ENCODE data around the gene CACNG5.

The CACNG5 gene

DNA sequence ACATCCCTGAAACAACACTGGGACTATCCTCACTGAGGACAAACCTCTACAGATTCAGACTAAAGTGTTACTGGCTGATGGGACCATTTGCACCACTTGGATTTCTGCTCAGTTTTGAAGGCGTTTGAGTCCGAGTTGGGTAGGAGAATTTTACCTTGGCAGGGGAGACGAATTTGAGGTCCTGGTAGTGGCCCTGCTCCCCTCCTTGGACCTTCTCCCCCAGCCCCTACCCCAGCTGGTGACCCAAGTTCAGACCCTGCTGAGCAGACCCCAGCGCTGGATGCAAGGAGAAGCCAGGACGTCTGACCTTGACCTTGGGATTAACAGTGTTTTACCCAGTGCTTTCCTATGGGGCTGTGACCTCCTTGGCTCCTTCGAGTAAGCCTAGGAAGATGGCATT, 13.6 kb downstream of the CACNG5 start:
- Histone ChIP-seq H3K9me3 (ENCODE audit: control extremely low read depth in 1 of 5, control insufficient read depth in 4 of 5, insufficient read depth in 2 of 5, low read depth in 1 of 5, low read length in 4 of 5) (peaks cover 0 to 27% (median 10%) of the 10 kb centered on the region in 5 experiments), H3K27ac (ENCODE audit: insufficient read depth in 1 of 2, low read depth in 1 of 2, low read length in 2 of 2, poor library complexity in 1 of 2, severe bottlenecking in 2 of 2) (no peak overlapping the region), H3K4me3 (ENCODE audit: control insufficient read depth in 1 of 7, extremely low read depth in 1 of 7, insufficient read depth in 4 of 7, low read depth in 2 of 7, low read length in 6 of 7) (no peak overlapping the region), H3K27me3 (replicated peaks in 2 of 5; ENCODE audit: control insufficient read depth in 4 of 5, insufficient read depth in 5 of 5, low read length in 4 of 5) (peaks cover 0 to 61% (median 13%) of the 10 kb centered on the region in 5 experiments), H3K36me3 (ENCODE audit: control insufficient read depth in 4 of 4, insufficient read depth in 4 of 4, low read length in 3 of 4) (no peaks in the 10 kb centered on the region), H3K4me1 (ENCODE audit: control extremely low read depth in 1 of 4, control insufficient read depth in 4 of 4, insufficient read depth in 4 of 4, low read length in 3 of 4) (no peaks in the 10 kb centered on the region)
- 92% methylated on average over 2 of the region's 6 CpGs for WGBS (ENCODE audit: insufficient coverage)
- no peak for DNase-seq
- CTCF ChIA-PET, result no interaction called here
- POLR2A ChIA-PET, result no interaction called here

DNA sequence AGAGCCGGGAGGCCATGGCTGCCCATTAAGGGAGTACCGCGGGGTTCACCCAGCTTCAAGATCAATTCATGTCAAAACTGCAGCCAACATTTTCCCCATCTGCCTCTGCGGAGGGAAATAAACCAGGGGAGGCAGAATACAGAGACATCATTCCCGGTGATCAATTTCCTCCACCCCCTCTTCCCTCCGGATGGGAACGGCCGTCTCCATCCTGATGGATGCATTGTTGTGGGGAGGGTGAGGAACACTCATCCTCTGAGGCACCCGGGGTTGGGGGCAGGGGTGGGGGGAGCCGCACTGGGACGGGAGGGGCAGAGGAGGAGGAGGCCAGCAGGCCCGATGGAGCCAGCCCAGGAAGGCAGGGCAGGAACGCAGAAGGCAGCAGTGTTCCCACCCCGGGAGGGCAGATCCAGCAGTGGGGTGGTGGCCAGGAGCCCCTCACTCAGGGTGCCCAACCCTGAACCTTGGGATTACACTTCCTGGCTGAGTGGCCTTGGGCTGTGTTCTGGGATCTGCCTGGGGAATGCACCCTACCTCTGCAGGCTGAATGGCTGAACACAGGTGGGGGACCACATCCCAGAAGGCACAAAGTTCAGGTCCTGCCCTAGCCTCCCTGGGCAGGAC, 14.2 kb downstream of the CACNG5 start:
- 90% methylated on average over 5 of the region's 14 CpGs for WGBS (ENCODE audit: insufficient coverage)
- Histone ChIP-seq H3K27me3 (replicated peaks in 2 of 5; ENCODE audit: control insufficient read depth in 4 of 5, insufficient read depth in 5 of 5, low read length in 4 of 5) (peaks cover 0 to 54% (median 12%) of the 10 kb centered on the region in 5 experiments), H3K4me3 (ENCODE audit: control insufficient read depth in 1 of 7, extremely low read depth in 1 of 7, insufficient read depth in 4 of 7, low read depth in 2 of 7, low read length in 6 of 7) (no peak overlapping the region), H3K36me3 (ENCODE audit: control insufficient read depth in 4 of 4, insufficient read depth in 4 of 4, low read length in 3 of 4) (no peaks in the 10 kb centered on the region), H3K27ac (ENCODE audit: insufficient read depth in 1 of 2, low read depth in 1 of 2, low read length in 2 of 2, poor library complexity in 1 of 2, severe bottlenecking in 2 of 2) (no peak overlapping the region), H3K4me1 (ENCODE audit: control extremely low read depth in 1 of 4, control insufficient read depth in 4 of 4, insufficient read depth in 4 of 4, low read length in 3 of 4) (no peaks in the 10 kb centered on the region), H3K9me3 (ENCODE audit: control extremely low read depth in 1 of 5, control insufficient read depth in 4 of 5, insufficient read depth in 2 of 5, low read depth in 1 of 5, low read length in 4 of 5) (peaks cover 0 to 27% (median 10%) of the 10 kb centered on the region in 5 experiments)
- POLR2A ChIA-PET, result no interaction called here
- CTCF ChIA-PET, result no interaction called here
- no peak for DNase-seq

DNA sequence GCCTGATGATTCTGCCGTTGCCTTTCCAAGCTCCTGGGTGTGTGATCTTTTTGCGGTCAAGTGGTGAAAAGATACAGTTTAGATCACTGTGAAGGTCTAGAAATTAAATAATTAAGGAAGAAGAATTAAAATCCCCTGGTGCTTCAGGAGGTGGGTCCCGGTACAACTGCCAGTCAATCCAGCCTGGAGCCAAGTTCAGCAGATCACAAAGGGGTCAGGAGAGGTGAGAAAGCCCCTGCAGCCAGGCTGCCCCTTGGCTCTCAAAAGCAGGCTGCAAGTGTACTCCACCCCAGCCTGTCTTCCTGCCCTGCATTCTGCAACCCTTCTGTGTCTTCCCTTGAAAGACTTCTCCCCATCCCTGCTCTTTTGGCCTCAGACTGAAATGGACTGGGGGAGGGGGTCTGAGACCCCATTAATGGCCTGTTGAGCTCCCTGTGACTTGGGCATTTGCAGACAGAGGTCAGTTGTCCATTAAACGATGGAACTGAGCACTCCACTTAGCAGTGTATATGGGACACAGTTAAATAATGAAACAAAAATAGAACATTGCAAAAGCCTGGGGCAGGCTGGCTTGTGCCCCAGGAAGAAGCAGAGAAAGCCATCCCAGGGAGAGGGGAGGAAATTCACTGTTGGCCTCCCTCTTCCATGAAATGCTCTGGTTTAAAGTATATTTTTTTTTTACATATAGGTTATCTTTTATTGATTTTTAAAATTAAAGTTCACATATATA, 15.1 kb downstream of the CACNG5 start:
- ChIA-PET CTCF (no interaction called here), POLR2A (no interaction called here)
- Histone ChIP-seq H3K27me3 (replicated peaks in 2 of 5; ENCODE audit: control insufficient read depth in 4 of 5, insufficient read depth in 5 of 5, low read length in 4 of 5) (peaks cover 0 to 50% (median 12%) of the 10 kb centered on the region in 5 experiments), H3K4me1 (ENCODE audit: control extremely low read depth in 1 of 4, control insufficient read depth in 4 of 4, insufficient read depth in 4 of 4, low read length in 3 of 4) (no peaks in the 10 kb centered on the region), H3K27ac (ENCODE audit: insufficient read depth in 1 of 2, low read depth in 1 of 2, low read length in 2 of 2, poor library complexity in 1 of 2, severe bottlenecking in 2 of 2) (no peak overlapping the region), H3K9me3 (ENCODE audit: control extremely low read depth in 1 of 5, control insufficient read depth in 4 of 5, insufficient read depth in 2 of 5, low read depth in 1 of 5, low read length in 4 of 5) (peaks cover 0 to 32% (median 15%) of the 10 kb centered on the region in 5 experiments), H3K36me3 (ENCODE audit: control insufficient read depth in 4 of 4, insufficient read depth in 4 of 4, low read length in 3 of 4) (no peaks in the 10 kb centered on the region), H3K4me3 (ENCODE audit: control insufficient read depth in 1 of 7, extremely low read depth in 1 of 7, insufficient read depth in 4 of 7, low read depth in 2 of 7, low read length in 6 of 7) (no peak overlapping the region)
- WGBS (ENCODE audit: insufficient coverage), result 55% methylated on average over 1 of the region's 4 CpGs
- DNase-seq, result no peak

DNA sequence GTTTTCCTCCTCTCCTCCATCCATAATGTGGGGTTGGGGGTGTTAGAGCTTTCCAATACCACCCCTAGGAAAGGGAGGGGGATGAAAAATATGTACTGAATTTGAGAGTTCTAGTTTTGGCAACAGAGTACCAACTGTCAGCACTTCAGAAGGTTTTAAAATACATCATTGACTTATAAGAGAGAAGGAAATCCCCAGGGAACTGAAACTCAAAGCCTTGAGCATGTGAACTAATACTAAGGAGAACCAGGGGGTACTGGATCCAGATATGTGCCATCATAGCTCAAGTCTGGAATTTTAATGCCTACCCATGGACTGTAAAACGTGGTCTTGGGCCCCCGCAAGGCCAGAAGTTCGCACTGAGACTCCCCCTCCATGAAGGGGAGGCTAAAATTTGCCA, 15.8 kb downstream of the CACNG5 start:
- Histone ChIP-seq H3K36me3 (ENCODE audit: control insufficient read depth in 4 of 4, insufficient read depth in 4 of 4, low read length in 3 of 4) (no peaks in the 10 kb centered on the region), H3K4me1 (ENCODE audit: control extremely low read depth in 1 of 4, control insufficient read depth in 4 of 4, insufficient read depth in 4 of 4, low read length in 3 of 4) (no peaks in the 10 kb centered on the region), H3K4me3 (ENCODE audit: control insufficient read depth in 1 of 7, extremely low read depth in 1 of 7, insufficient read depth in 4 of 7, low read depth in 2 of 7, low read length in 6 of 7) (no peak overlapping the region), H3K27ac (ENCODE audit: insufficient read depth in 1 of 2, low read depth in 1 of 2, low read length in 2 of 2, poor library complexity in 1 of 2, severe bottlenecking in 2 of 2) (no peak overlapping the region), H3K27me3 (replicated peaks in 2 of 5; ENCODE audit: control insufficient read depth in 4 of 5, insufficient read depth in 5 of 5, low read length in 4 of 5) (peaks cover 0 to 46% (median 12%) of the 10 kb centered on the region in 5 experiments), H3K9me3 (ENCODE audit: control extremely low read depth in 1 of 5, control insufficient read depth in 4 of 5, insufficient read depth in 2 of 5, low read depth in 1 of 5, low read length in 4 of 5) (peaks cover 0 to 32% (median 15%) of the 10 kb centered on the region in 5 experiments)
- WGBS (ENCODE audit: insufficient coverage), result 93% methylated on average over 3 of the region's 3 CpGs
- CTCF ChIA-PET, result no interaction called here
- DNase-seq, result no peak
- POLR2A ChIA-PET, result no interaction called here

DNA sequence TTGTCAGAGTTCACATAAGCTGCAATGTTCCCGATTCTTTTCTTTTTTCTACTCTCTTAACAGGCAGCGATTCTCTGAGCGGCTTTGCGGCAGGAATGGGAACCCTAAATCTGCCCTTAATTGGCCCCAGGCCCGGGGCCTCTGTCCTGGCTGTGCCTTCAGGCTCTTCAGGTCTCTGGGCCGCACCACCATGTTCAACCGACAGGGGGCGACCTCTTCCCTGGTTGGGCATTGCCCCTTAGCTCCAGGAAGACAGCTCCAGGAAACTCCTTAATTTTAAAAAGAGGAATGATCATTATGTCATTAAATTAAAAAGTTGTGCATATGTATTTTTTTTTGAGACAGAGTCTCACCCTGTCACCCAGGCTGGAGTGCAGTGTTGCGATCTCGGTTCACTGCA, 20.3 kb downstream of the CACNG5 start:
- Histone ChIP-seq H3K9me3 (ENCODE audit: control extremely low read depth in 1 of 5, control insufficient read depth in 4 of 5, insufficient read depth in 2 of 5, low read depth in 1 of 5, low read length in 4 of 5) (peaks cover 0 to 8% (median 5%) of the 10 kb centered on the region in 5 experiments), H3K27me3 (replicated peaks in 2 of 5; ENCODE audit: control insufficient read depth in 4 of 5, insufficient read depth in 5 of 5, low read length in 4 of 5) (peaks cover 0 to 21% (median 9%) of the 10 kb centered on the region in 5 experiments), H3K36me3 (ENCODE audit: control insufficient read depth in 4 of 4, insufficient read depth in 4 of 4, low read length in 3 of 4) (no peaks in the 10 kb centered on the region), H3K27ac (ENCODE audit: insufficient read depth in 1 of 2, low read depth in 1 of 2, low read length in 2 of 2, poor library complexity in 1 of 2, severe bottlenecking in 2 of 2) (no peak overlapping the region), H3K4me1 (ENCODE audit: control extremely low read depth in 1 of 4, control insufficient read depth in 4 of 4, insufficient read depth in 4 of 4, low read length in 3 of 4) (no peaks in the 10 kb centered on the region), H3K4me3 (ENCODE audit: control insufficient read depth in 1 of 7, extremely low read depth in 1 of 7, insufficient read depth in 4 of 7, low read depth in 2 of 7, low read length in 6 of 7) (no peak overlapping the region)
- CTCF ChIA-PET, result no interaction called here
- POLR2A ChIA-PET, result no interaction called here
- DNase-seq, result no peak
- 77% methylated on average over 10 of the region's 10 CpGs for WGBS (ENCODE audit: insufficient coverage)

DNA sequence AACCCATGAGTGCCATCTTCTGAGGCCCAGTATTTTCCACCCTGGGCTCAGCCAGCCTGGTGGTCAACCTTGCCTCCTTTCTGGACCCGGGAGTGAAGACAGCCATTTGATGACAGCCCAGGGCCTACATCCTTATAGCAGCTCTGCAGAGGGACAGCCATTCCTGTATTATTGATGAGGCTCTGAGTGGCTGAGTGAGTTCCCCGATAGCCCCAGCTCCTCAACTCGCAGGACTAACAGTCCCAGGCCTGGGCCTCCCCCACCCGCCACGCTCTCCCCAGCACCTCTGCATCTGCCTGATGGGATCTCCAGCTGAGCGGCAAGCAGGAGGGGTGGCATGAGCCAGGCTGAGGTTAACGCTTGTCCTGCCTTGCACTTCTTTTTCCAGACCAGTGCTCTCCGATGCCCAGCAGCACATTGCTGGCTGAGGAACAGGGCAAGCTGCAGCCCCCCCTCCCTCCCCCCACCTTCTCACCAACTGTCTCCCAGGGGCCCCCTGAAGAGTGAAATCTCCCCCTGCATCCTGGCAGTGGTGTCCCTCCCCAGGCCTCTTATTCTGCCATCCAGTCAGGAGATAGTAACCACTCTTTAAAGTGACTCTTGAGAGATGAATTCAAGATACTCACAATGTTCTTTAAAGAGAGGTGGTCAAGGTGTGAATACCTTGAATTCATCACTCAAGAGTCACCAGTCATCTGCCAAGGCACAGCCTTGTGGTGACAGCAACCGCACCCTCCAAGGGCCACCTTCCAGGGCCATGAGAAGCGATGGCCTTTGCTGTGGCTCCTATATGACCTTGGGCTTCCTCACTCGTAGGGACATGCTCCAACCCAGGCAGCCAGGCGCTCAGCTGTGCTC, 23.5 kb downstream of the CACNG5 start:
- Histone ChIP-seq H3K4me3 (ENCODE audit: control insufficient read depth in 1 of 7, extremely low read depth in 1 of 7, insufficient read depth in 4 of 7, low read depth in 2 of 7, low read length in 6 of 7) (no peak overlapping the region), H3K36me3 (ENCODE audit: control insufficient read depth in 4 of 4, insufficient read depth in 4 of 4, low read length in 3 of 4) (no peaks in the 10 kb centered on the region), H3K9me3 (ENCODE audit: control extremely low read depth in 1 of 5, control insufficient read depth in 4 of 5, insufficient read depth in 2 of 5, low read depth in 1 of 5, low read length in 4 of 5) (peaks cover 0 to 8% (median 5%) of the 10 kb centered on the region in 5 experiments), H3K27ac (ENCODE audit: insufficient read depth in 1 of 2, low read depth in 1 of 2, low read length in 2 of 2, poor library complexity in 1 of 2, severe bottlenecking in 2 of 2) (no peak overlapping the region), H3K27me3 (replicated peaks in 2 of 5; ENCODE audit: control insufficient read depth in 4 of 5, insufficient read depth in 5 of 5, low read length in 4 of 5) (peaks cover 0 to 21% (median 4%) of the 10 kb centered on the region in 5 experiments), H3K4me1 (ENCODE audit: control extremely low read depth in 1 of 4, control insufficient read depth in 4 of 4, insufficient read depth in 4 of 4, low read length in 3 of 4) (no peaks in the 10 kb centered on the region)
- POLR2A ChIA-PET, result no interaction called here
- CTCF ChIA-PET, result no interaction called here
- DNase-seq, result no peak
- WGBS (ENCODE audit: insufficient coverage), result 93% methylated on average over 11 of the region's 12 CpGs

DNA sequence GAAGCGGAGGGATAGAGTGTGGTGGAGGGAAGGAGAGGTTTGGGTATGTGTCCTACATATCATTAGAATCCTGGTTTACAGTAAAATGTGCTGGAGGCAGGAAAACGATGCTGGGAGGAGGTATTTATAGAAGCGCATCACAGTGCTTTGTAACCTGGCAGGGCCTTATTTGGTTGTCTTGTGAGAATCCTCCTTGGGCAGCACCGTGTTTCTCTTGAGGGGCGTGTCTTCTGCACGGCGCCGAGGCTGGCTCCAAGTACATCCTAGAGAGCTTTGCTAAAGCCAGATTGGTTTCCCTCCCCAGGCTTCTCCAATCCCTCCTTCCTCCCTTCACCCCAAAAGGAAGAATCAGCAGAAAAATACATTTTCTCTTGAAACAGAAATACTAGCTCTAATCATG, 24.4 kb downstream of the CACNG5 start:
- no peaks in the 10 kb centered on the region for H3K4me1 ChIP-seq (ENCODE audit: control extremely low read depth in 1 of 4, control insufficient read depth in 4 of 4, insufficient read depth in 4 of 4, low read length in 3 of 4)
- H3K27me3 ChIP-seq (replicated peaks in 2 of 5; ENCODE audit: control insufficient read depth in 4 of 5, insufficient read depth in 5 of 5, low read length in 4 of 5), result peaks cover 4 to 21% (median 5%) of the 10 kb centered on the region in 5 experiments
- no peaks in the 10 kb centered on the region for H3K36me3 ChIP-seq (ENCODE audit: control insufficient read depth in 4 of 4, insufficient read depth in 4 of 4, low read length in 3 of 4)
- WGBS (ENCODE audit: insufficient coverage), result 82% methylated on average over 8 of the region's 8 CpGs
- H3K4me3 ChIP-seq (ENCODE audit: control insufficient read depth in 1 of 7, extremely low read depth in 1 of 7, insufficient read depth in 4 of 7, low read depth in 2 of 7, low read length in 6 of 7), result no peak overlapping the region
- H3K9me3 ChIP-seq (ENCODE audit: control extremely low read depth in 1 of 5, control insufficient read depth in 4 of 5, insufficient read depth in 2 of 5, low read depth in 1 of 5, low read length in 4 of 5), result peaks cover 4 to 13% (median 5%) of the 10 kb centered on the region in 5 experiments
- H3K27ac ChIP-seq (ENCODE audit: insufficient read depth in 1 of 2, low read depth in 1 of 2, low read length in 2 of 2, poor library complexity in 1 of 2, severe bottlenecking in 2 of 2), result no peak overlapping the region
- no peak for DNase-seq
- POLR2A ChIA-PET, result no interaction called here
- CTCF ChIA-PET, result no interaction called here
